Esophagus muscularis mucosa (tissue), 4 donors: ENCODE results near the gene KNOP1. TPM values are rescaled to one million over a fixed set of nuclear protein-coding genes. Genes with fewer than 3 reads are reported as not detected.

Experiments used
- DNase-seq: peaks from one replicate; pipeline ENCODE4 v3.0.0-alpha.2; 2017; ENCODE audit errors: extremely low spot score
- H3K27ac ChIP-seq, 4 donors: fragments of 200-600 bp; sonication (generic); replicated peaks in 1 of 4; 1 replicate in 3 of 4; 2 replicates in 1 of 4; pipeline ENCODE4 v1.5.1; 2016 to 2019; ENCODE audit warnings: mild to moderate bottlenecking in 1 of 4
- H3K27me3 ChIP-seq, 4 donors: fragments of 200-600 bp; sonication (generic); one replicate each; pipeline versions ENCODE4 v1.5.1 to v1.6.0; 2016 to 2019
- H3K36me3 ChIP-seq, 4 donors: fragments of 200-600 bp; sonication (generic); one replicate each; pipeline ENCODE4 v1.5.1; 2016 to 2019
- H3K4me1 ChIP-seq, 4 donors: fragments of 200-600 bp; sonication (generic); one replicate each; pipeline ENCODE4 v1.5.1; 2016 to 2019
- H3K4me3 ChIP-seq, 4 donors: fragments of 200-600 bp; sonication (generic); 1 replicate in 2 of 4; 2 replicates in 2 of 4; pipeline ENCODE4 v1.5.1; 2016 to 2019; ENCODE audit warnings: mild to moderate bottlenecking in 4 of 4, moderate library complexity in 1 of 4
- H3K9me3 ChIP-seq, 4 donors: fragments of 200-600 bp; sonication (generic); 1 replicate in 3 of 4; 2 replicates in 1 of 4; pipeline ENCODE4 v1.5.1; 2016 to 2019
- EP300 ChIP-seq: sonication (generic); formaldehyde crosslinking; IDR thresholded peaks from one replicate; pipeline ENCODE4 v1.6.1; 2017; ENCODE audit warnings: antibody characterized with exemption
- POLR2A ChIP-seq: fragments of 450-650 bp; IDR thresholded peaks from one replicate; pipeline ENCODE4 v1.6.1; 2017; ENCODE audit warnings: antibody characterized with exemption, moderate library complexity, mild to moderate bottlenecking, low read depth
- POLR2AphosphoS5 ChIP-seq, 2 donors: sonication (generic); formaldehyde crosslinking; IDR thresholded peaks; one replicate each; pipeline ENCODE4 v1.6.1; 2017; ENCODE audit warnings: antibody characterized with exemption in 2 of 2
- WGBS: methylation state at CpG from one replicate; pipeline ENCODE4 v1.1.5; 2018; 5-methylcytosine and 5-hydroxymethylcytosine counted together
- intact Hi-C: fragments of 100-400 bp; cut with DNase I; formaldehyde crosslinking; loops from one replicate; pipeline ENCODE4 v1.15.1; 2023
- total RNA-seq, 4 donors: library from RNA; depleted of rRNA; stranded (reverse); fragments of >200 nt; gene quantifications; one replicate each; pipeline versions ENCODE4 v1.1.0 to v1.2.1, GENCODE V29; 2016
- TF ChIP-seq, protein P1 (sequence below), 3 experiments: fragments of 200-600 bp in 2 of 3; fragments of 450-650 bp in 1 of 3; sonication (generic) in 2 of 3; IDR thresholded peaks; one replicate each; pipeline ENCODE4 v1.5.1; 2017 to 2019; ENCODE audit warnings: antibody characterized with exemption in 3 of 3, mild to moderate bottlenecking in 2 of 3, moderate library complexity in 1 of 3

The KNOP1 gene
- total RNA-seq, 4 donors from 2014 or later = 7.3 to 9.9 (median 9.1) TPM

DNA sequence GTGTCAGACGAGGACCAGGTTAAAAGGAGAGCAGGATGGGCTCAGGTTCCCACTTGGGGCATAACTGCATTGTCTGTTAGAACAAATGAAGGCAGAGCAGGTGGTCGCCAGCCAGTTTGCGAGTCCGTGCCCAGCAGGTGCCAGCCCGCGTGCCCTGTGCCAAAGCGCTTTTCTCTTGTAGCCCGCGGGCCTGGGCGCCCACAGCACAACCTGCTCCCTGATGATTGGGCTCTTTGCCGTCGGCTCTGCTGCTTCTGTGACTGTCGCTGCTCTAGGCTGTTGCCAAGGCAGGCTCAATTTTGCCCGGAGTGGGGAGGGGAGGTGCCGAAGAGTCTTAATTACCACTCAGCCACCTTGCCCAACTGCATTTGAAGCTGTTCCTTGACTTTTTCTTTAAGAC lies 21.1 kb downstream of the KNOP1 start:
- 80% methylated on average over 6 of the region's 15 CpGs for WGBS
- intact Hi-C loops = loop anchor here (5.0 kb wide), 1 partner anchor 50 kb away; no protein-coding TSS in a partner anchor
- H3K4me3 ChIP-seq = no peak overlapping the region
- peaks cover 54 to 58% (median 55%) of the 10 kb centered on the region in 4 donors for H3K4me1 ChIP-seq
- TF ChIP-seq POLR2AphosphoS5 (IDR thresholded peaks at IDR 0.05) = no peak
- TF ChIP-seq, protein P1, sequence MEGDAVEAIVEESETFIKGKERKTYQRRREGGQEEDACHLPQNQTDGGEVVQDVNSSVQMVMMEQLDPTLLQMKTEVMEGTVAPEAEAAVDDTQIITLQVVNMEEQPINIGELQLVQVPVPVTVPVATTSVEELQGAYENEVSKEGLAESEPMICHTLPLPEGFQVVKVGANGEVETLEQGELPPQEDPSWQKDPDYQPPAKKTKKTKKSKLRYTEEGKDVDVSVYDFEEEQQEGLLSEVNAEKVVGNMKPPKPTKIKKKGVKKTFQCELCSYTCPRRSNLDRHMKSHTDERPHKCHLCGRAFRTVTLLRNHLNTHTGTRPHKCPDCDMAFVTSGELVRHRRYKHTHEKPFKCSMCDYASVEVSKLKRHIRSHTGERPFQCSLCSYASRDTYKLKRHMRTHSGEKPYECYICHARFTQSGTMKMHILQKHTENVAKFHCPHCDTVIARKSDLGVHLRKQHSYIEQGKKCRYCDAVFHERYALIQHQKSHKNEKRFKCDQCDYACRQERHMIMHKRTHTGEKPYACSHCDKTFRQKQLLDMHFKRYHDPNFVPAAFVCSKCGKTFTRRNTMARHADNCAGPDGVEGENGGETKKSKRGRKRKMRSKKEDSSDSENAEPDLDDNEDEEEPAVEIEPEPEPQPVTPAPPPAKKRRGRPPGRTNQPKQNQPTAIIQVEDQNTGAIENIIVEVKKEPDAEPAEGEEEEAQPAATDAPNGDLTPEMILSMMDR (IDR thresholded peaks at IDR 0.05) = no peak
- TF ChIP-seq EP300 = no peak
- TF ChIP-seq POLR2A = no peak
- DNase-seq = no peak
- no peaks in the 10 kb centered on the region for H3K9me3 ChIP-seq
- peak overlapping the region; percentile 68 to 72 (median 70) for H3K27ac ChIP-seq
- peaks cover 2 to 46% (median 28%) of the 10 kb centered on the region in 4 donors for H3K36me3 ChIP-seq
- H3K27me3 ChIP-seq = no peaks in the 10 kb centered on the region

DNA sequence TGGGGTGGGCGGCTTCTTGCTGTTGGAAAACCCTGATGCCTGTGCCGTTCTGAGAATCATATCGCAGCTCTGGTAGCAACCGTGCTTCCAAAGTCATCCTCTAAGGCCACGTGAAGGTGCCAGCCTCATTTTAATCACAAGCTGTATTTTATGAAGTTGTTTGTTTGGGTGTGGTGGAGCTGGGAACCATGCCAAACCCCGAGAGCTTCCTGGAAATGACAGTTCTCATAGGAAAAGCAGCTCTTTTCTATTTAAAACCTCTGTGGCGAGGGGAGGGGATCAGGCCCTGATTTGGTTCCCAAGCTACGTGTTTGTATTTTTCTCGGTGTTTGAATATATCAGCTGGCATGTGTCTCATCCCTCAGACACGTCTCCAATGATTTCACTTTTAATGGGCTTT lies 21.7 kb downstream of the KNOP1 start:
- DNase-seq = peak; percentile 95
- H3K27ac ChIP-seq = peak overlapping the region; percentile 68 to 72 (median 70)
- no peak overlapping the region for H3K4me3 ChIP-seq
- no peaks in the 10 kb centered on the region for H3K9me3 ChIP-seq
- intact Hi-C loops = loop anchor here (5.0 kb wide), 1 partner anchor 49 kb away; no protein-coding TSS in a partner anchor
- H3K4me1 ChIP-seq = peaks cover 54 to 57% (median 55%) of the 10 kb centered on the region in 4 donors
- H3K36me3 ChIP-seq = peaks cover 7 to 46% (median 28%) of the 10 kb centered on the region in 4 donors
- H3K27me3 ChIP-seq = no peaks in the 10 kb centered on the region
- TF ChIP-seq POLR2A (no peak), POLR2AphosphoS5 (IDR thresholded peaks at IDR 0.05) (peak; percentile 29 to 57), EP300 (no peak)
- TF ChIP-seq, protein P1 (IDR thresholded peaks at IDR 0.05) = no peak
- 50% methylated on average over 10 of the region's 10 CpGs for WGBS

DNA sequence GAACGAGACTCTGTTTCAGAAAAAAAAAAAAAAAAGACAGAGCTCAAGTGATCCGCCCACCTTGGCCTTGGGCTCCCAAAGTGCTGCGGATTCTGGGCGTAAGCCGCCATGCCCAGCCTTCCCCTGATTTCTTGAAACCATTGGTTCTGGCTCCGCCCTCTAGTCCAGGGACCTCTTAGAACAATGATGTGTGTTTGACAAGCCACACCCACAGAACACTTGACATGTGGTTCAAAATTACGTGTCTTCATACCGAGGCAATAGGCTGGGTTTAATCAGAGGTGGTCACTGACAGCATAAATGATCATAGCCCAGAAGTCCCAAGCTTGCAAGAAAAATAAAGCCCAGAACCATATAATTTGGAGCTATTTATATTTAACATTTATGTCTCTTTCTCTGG lies 23.0 kb downstream of the KNOP1 start:
- Histone ChIP-seq H3K4me1 (peaks cover 53 to 59% (median 55%) of the 10 kb centered on the region in 4 donors), H3K27ac (no peak overlapping the region), H3K9me3 (no peaks in the 10 kb centered on the region), H3K36me3 (peaks cover 7 to 45% (median 32%) of the 10 kb centered on the region in 4 donors), H3K4me3 (no peak overlapping the region), H3K27me3 (no peaks in the 10 kb centered on the region)
- intact Hi-C loops = loop anchor here (5.0 kb wide), 1 partner anchor 48 kb away; no protein-coding TSS in a partner anchor
- WGBS = 95% methylated on average over 8 of the region's 8 CpGs
- no peak for DNase-seq
- TF ChIP-seq POLR2A (no peak), POLR2AphosphoS5 (IDR thresholded peaks at IDR 0.05) (no peak), EP300 (no peak)
- TF ChIP-seq, protein P1 (IDR thresholded peaks at IDR 0.05) = no peak

DNA sequence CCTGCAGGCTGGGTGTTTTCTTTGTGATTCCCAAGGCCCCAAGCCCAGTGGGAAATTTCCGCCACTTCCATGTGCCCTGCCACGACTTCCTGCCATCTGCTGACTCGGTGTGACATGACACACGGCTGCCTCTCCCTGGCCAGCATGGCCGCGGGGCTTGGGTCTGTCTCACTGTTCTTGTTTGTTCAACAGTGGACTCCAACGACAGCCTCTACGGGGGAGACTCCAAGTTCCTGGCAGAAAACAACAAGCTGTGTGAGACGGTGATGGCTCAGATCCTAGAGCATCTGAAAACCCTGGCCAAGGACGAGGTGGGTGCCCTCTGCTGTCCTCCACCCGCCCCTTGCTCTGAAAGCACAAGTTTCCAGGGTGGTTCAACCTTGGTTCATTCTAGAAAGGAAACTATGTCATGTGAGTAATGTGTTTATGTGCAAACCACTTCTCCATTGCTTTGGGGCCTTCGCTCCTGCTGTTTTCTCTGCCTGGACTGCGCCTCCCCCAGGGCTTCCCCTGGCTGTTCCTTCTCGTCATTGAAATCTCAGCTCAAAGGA lies 26.8 kb downstream of the KNOP1 start:
- H3K4me1 ChIP-seq = peaks cover 17 to 29% (median 22%) of the 10 kb centered on the region in 4 donors
- peak overlapping the region in 3 of 4 donors; percentile 17 to 53 (median 47) for H3K27ac ChIP-seq
- TF ChIP-seq EP300 (no peak), POLR2AphosphoS5 (IDR thresholded peaks at IDR 0.05) (peak in 1 of 2 donors; percentile 16)
- TF ChIP-seq, protein P1 (IDR thresholded peaks at IDR 0.05) = no peak
- DNase-seq = no peak
- intact Hi-C loops = no loop called here
- no peaks in the 10 kb centered on the region for H3K9me3 ChIP-seq
- no peaks in the 10 kb centered on the region for H3K27me3 ChIP-seq
- no peak overlapping the region for H3K4me3 ChIP-seq
- peaks cover 13 to 67% (median 46%) of the 10 kb centered on the region in 4 donors for H3K36me3 ChIP-seq
- WGBS = 64% methylated on average over 14 of the region's 14 CpGs
